HG03097 (cell line): ENCODE data around the gene PPP1R14B.
"Not testable (repeated sequence)": the region's sequence is repeated elsewhere in the genome, so short reads cannot be mapped to it uniquely, and the experiment has no call there.

Source experiments
- ATAC-seq: cut with Tn5 transposase; IDR thresholded peaks from one replicate; pipeline ENCODE4 v1.9.1; 2021; ENCODE audit not compliant: unreplicated experiment, low FRiP score

PPP1R14B gene

GRCh38 chr11:64247729-64248531, 1.2 kb upstream of the PPP1R14B start:
- ATAC-seq = no peak

DNA sequence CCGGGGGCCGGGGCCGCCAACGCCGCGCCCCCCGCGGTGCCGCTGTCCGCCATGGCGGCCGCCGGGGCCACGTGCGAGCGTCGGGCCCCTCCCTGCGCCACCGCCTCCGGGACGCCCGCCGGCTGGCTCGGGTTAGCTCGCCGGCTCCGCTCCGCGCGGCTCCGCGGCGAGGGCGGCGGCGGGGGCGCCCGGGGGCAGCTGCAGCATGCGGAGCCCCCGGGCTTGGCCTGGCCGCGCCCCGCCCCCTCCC, 197 bp downstream of the PPP1R14B start:
- ATAC-seq = not testable (repeated sequence)

GRCh38 chr11:64245797-64246620, 734 bp downstream of the PPP1R14B start:
- ATAC-seq = no peak

DNA sequence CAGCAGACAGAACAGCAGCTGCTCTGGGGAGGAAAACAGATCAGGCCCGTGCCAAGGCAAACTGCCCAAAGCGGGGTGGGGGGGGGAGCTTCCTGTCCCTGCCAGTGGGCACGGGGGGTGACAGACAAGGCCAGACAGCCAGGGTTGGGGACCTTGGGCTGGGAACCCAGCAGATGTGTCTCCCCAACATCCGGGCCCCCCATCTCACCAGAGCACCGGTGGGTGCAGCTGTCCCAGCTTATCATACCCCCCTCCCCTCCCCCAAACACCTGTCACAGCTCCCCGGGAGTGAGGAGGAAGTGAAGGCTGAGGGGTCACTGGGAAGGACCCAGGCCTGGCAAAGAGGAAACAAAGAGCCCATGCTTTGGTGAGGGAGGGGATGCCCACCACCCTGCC, 1.3 kb downstream of the PPP1R14B start:
- no peak for ATAC-seq

DNA sequence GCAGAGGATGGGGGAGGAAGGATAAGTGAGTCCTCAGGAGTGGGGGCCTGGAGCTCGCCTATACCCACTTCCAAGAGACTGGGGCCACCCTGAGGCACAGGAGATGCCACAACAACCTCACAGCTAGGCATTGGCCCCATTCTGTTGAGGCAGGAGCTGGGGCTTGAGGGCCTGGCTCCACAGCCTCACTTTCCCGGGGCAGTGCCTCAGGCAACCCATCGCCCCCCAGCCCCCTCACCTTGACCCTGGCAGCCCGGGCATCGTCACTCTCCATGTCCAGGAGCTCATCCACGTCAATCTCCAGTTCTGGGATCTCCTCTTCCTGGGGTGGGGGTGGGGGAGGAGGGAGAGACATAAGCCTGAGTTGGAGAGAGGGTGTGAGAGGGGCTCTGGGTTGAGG, 1.8 kb downstream of the PPP1R14B start:
- no peak for ATAC-seq

GRCh38 chr11:64244107-64244506, 2.6 kb downstream of the PPP1R14B start:
- no peak for ATAC-seq

DNA sequence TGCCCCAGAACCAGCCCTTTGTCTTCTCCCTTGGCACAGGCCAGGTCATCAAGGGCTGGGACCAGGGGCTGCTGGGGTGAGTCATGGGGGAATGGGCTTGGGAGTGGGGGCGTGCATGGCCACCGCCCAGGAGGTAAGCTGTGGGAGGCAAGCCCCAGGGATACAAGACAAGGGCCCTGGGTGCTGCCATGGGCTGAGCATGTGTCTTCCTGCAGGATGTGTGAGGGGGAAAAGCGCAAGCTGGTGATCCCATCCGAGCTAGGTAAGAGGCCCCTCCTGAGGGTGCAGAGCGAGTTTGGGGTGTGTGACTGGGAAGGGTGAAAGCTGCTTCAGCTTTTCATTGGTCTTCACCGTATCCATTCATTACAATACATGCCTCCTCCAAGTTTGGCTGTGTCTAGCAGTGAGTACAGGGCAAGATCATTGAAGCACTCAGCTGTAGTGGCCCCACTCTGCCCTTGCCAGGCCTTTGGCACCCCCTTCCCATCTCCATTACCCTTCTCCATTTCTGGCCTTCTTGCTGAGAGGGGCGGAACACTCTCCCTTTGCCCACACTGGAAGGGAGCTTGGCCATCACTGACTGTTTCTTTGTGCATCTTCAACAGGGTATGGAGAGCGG, 3.4 kb downstream of the PPP1R14B start:
- ATAC-seq = no peak

- peak; percentile 54 for ATAC-seq
Measured at GRCh38 chr11:64241491-64242374, 5.0 kb downstream of the PPP1R14B start.

GRCh38 chr11:64241241-64241490, 5.6 kb downstream of the PPP1R14B start:
- ATAC-seq = peak; percentile 54

GRCh38 chr11:64240435-64241240, 6.1 kb downstream of the PPP1R14B start, which contains the start of gene FKBP2:
Gene FKBP2 (plus strand): TSS chr11:64241095. CDS start chr11:64242388, 1,293 bp downstream.
- ATAC-seq = peak; percentile 48

DNA sequence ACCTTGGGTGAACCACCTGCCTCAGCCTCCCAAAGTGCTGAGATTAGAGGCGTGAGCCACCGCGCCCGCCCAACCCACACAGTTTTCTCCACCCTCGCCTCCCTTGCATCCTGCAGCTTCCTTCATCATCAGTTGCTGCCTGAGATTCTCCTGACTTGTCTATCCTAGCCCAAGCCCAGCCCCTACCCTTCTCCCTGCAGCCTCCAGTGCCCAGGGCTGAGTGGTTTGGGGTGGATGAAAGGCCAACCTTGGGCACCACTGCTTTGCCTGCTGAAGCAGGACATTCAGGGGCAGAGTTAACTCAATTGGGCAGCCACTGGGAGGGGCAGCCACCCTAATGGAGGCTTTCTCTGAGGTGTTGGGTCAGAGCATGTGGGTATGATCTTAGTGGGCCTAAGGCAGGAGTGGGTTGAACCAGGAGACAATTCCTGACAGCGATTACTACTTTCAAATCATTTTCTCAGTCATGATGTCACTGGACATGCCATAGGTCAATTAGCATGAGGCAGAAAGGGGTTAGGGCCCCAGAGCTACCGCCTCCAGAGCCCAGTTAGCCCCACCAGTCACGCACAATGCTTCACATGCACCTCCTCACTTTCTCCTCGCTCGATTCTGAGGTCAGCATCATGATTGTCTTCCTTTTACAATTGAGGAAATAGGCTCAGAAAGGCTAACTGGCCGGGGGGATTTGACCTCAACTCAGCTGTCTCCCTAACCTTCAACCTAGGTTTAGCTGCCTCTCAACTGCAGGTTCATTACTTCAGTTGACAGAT, 6.9 kb downstream of the PPP1R14B start:
- ATAC-seq = peak; percentile 12

- no peak for ATAC-seq
Measured at GRCh38 chr11:64238999-64239398, 7.7 kb downstream of the PPP1R14B start.

DNA sequence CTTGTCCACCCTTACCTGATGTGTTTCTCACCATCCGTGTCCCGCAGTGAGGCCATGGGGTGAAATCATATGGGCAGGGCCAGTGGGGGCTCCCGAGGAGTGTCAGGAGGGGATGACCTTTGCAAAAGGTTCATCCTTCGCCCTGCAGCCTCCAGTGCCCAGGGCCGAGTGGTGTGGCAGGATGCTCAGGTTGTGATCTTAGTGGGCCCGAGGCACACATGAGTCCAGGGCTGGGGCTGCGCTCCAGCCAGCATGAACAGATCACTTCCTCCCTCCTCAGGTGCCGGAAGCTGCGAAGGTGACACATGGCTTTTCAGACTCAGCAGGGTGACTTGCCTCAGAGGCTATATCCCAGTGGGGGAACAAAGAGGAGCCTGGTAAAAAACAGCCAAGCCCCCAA, 8.7 kb downstream of the PPP1R14B start:
- no peak for ATAC-seq

DNA sequence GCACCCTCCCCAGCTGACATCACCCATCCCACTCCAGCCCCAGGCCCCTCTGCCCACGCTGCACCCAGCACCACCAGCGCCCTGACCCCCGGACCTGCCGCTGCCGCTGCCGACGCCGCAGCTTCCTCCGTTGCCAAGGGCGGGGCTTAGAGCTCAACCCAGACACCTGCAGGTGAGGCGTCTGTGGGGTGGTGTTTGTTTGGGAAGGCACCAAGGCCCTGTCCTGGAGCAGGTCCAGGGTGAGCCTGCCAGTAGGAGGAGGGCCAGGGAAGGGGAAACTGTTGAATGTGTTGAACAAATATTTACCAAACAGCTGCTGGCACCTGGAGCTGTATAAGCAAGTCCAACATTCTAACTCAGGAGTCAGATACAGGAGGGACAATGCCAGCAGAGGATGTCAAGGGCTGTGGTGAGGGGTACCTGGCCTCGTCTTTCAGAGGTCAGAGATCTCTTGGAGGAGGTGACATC, 9.2 kb downstream of the PPP1R14B start:
- ATAC-seq = no peak

DNA sequence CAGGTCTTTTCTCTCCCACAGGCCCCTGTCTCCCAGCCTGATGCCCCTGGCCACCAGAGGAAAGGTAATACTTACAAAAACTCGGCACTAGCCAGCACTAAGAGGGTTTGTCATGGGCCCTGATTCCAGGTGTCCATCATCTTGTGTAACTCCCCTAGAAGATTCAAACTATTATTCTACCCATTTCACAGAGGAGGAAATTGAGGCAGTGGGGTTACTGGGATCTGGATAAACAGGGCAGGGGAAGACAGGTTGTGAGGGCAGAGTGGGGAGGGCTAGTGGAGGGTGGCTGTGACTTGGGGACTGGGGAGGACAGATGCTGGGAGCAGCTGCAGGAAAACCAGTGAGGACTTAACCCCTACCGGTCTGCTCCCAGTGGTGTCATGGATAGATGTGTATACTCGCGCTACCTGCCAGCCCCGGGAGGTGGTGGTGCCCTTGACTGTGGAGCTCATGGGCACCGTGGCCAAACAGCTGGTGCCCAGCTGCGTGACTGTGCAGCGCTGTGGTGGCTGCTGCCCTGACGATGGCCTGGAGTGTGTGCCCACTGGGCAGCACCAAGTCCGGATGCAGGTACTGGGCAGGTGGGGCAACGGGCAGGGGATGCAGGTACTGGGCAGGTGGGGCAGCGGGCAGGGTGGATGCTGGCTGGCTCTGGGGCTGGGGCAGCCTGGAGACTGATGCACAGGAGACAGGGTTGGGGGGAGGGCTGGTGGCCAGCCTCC, 11.1 kb downstream of the PPP1R14B start:
- ATAC-seq = no peak

- no peak for ATAC-seq
Measured at GRCh38 chr11:64234647-64235379, 11.9 kb downstream of the PPP1R14B start.

DNA sequence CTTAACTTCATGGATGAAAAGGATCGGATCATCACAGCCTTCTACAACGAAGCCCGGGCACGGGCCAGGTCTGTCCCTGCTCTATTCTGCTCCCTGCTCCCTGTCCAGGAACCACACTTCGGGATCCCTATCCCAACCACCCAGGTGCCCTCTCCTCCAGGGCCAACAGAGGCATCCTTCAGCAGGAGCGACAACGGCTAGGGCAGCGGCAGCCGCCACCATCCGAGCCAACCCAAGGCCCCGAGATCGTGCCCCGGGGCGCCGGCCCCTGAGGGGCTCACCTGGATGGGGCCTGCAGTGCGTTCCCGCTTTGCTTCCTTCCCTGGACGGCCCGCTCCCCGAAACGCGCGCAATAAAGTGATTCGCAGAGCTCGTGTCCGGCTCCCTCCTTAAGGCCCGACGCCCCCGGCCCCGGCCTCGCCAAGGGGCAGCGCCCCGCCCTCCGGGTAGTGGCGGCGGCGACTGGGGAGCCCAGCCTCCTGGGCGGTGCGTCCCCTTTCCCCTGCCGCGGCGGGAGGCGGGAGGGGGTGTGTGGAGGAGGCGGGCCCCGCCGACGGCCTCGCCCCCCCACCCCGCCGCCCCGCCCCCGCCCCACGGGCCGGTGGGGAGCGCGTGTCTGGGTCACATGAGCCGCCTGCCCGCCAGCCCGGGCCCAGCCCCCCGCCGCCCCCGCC, 12.7 kb downstream of the PPP1R14B start, which contains the start of gene VEGFB:
VEGFB (plus strand) TSS at position 672 of the 674 bp plus-strand sequence. CDS start 250 bp downstream, outside the sequence.
- ATAC-seq = no peak
